ENCODE measurements around the gene BIN1.
"Not testable (repeated sequence)": the region's sequence is repeated elsewhere in the genome, so short reads cannot be mapped to it uniquely, and the experiment has no call there.

BIN1 gene

DNA sequence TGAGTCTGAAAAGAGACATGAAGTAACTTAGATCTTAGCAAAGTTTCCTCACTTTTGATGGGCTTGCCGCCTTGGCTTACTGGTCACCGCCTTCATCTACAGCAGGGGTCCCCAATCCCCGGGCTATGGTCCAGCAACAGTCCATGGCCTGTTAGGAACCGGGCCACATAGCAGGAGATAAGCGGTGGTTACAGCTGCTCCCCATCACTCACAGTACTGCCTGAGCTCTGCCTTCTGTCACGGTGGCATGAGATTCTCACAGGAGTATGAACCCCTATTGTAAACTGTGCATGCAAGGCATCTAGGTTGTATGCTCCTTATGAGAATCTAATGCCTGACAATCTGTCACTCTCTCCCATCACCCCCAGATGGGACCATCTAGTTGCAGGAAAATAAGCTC, 72.9 kb downstream of the BIN1 start:
- no peak for DNase-seq (ENCODE audit: low read depth)
- TF ChIP-seq, protein P1, sequence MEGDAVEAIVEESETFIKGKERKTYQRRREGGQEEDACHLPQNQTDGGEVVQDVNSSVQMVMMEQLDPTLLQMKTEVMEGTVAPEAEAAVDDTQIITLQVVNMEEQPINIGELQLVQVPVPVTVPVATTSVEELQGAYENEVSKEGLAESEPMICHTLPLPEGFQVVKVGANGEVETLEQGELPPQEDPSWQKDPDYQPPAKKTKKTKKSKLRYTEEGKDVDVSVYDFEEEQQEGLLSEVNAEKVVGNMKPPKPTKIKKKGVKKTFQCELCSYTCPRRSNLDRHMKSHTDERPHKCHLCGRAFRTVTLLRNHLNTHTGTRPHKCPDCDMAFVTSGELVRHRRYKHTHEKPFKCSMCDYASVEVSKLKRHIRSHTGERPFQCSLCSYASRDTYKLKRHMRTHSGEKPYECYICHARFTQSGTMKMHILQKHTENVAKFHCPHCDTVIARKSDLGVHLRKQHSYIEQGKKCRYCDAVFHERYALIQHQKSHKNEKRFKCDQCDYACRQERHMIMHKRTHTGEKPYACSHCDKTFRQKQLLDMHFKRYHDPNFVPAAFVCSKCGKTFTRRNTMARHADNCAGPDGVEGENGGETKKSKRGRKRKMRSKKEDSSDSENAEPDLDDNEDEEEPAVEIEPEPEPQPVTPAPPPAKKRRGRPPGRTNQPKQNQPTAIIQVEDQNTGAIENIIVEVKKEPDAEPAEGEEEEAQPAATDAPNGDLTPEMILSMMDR (IDR thresholded peaks at IDR 0.05; ENCODE audit: control insufficient read depth, insufficient read depth, low read depth, low read length, missing control alignments) = no peak
- no peak overlapping the region for H3K4me3 ChIP-seq (ENCODE audit: control insufficient read depth, low read depth, low read length)

DNA sequence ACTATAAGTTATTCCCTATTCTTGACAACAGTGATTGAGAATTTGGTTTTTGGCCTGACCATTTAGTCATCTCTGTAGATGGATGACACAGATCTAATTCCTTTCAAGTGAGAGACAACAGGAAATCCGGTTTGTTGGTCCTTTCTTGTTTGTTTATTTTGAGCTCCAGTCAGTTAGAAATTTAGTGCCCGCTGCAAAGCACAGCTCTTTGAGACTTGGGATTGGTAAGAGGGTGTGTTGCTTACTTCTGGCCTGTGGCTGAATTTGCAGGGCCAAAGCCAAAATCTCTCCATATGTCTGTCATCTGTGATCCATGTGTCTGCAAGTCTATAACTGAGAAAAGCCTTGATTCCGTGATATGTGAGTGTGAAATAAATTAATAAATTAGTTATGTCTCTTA, 74.3 kb downstream of the BIN1 start:
- no peak for DNase-seq (ENCODE audit: low read depth)
- TF ChIP-seq, protein P1 (IDR thresholded peaks at IDR 0.05; ENCODE audit: control insufficient read depth, insufficient read depth, low read depth, low read length, missing control alignments) = no peak
- no peak overlapping the region for H3K4me3 ChIP-seq (ENCODE audit: control insufficient read depth, low read depth, low read length)

DNA sequence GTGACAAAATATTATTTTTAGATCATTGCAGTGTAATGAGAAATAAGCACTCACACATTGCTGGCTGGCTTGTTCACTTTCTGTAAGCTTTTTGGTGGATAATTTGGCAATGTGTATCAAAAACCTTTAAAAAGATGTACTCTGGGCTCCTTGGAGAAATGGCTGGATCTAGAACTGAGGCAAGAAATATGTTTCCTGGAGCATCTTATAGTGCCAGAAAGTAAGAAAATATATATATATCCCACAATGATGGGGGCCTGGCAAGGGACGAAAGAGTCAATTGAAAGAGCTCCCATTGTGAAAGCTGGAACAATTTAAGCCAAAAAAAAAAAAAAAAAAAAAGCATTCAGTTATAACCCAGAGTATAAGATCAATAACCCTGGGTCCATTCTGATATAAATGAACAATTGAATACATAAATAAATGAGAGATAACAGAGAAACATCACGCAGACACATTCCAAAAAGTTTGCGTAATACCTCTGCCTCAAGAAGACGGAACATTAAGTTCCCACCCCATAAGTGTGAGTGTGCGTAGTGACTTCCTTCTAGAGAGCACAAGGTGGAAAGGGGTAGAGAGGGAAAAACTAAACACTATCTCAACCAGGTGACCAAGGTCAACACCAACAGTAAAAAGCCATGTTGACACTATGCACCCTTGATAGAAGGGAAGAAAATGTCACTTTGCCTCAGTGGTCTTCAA, 77.5 kb downstream of the BIN1 start:
- H3K4me3 ChIP-seq (ENCODE audit: control insufficient read depth, low read depth, low read length) = no peak overlapping the region
- DNase-seq (ENCODE audit: low read depth) = no peak

DNA sequence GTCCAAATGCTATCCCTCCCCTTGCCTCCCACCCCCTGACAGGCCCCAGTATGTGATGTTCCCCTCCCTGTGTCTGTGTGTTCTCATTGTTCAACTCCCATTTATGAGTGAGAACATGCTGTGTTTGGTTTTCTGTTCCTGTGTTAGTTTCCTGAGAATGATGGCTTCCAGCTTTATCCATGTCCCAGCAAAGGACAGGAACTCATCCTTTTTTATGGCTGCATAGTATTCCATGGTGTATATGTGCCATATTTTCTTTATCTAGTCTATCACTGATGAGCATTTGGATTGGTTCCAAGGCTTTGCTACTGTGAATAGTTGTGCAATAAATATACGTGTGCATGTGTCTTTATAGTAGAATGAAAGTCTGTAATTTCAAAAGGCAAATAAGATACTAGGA, 78.2 kb downstream of the BIN1 start:
- H3K4me3 ChIP-seq (ENCODE audit: control insufficient read depth, low read depth, low read length); DNase-seq (ENCODE audit: low read depth): not testable (repeated sequence)

More for the DNA sequence above, 77.5 kb downstream of the BIN1 start:
- TF ChIP-seq, protein P1 (IDR thresholded peaks at IDR 0.05; ENCODE audit: control insufficient read depth, insufficient read depth, low read depth, low read length, missing control alignments) = no peak

DNA sequence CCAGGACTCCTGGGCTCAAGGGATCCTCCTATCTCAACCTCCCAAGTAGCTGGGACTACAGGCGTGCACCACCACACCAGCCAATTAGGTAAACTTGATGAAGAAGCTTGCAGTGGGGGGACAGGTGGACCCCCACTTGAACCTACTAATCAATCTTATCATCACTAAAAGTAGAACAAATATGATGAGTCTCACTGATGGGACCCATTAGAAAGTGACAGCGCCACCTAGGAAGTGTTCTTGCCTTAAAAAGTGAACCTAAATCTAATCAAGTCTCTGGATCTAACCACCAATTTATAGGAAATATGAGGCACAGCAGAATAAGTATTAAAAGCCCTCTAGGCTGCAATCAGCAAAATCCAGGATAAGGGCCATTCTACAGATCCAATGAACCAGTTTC, 79.2 kb downstream of the BIN1 start:
- TF ChIP-seq, protein P1 (IDR thresholded peaks at IDR 0.05; ENCODE audit: control insufficient read depth, insufficient read depth, low read depth, low read length, missing control alignments) = no peak
- DNase-seq (ENCODE audit: low read depth) = no peak
- no peak overlapping the region for H3K4me3 ChIP-seq (ENCODE audit: control insufficient read depth, low read depth, low read length)

DNA sequence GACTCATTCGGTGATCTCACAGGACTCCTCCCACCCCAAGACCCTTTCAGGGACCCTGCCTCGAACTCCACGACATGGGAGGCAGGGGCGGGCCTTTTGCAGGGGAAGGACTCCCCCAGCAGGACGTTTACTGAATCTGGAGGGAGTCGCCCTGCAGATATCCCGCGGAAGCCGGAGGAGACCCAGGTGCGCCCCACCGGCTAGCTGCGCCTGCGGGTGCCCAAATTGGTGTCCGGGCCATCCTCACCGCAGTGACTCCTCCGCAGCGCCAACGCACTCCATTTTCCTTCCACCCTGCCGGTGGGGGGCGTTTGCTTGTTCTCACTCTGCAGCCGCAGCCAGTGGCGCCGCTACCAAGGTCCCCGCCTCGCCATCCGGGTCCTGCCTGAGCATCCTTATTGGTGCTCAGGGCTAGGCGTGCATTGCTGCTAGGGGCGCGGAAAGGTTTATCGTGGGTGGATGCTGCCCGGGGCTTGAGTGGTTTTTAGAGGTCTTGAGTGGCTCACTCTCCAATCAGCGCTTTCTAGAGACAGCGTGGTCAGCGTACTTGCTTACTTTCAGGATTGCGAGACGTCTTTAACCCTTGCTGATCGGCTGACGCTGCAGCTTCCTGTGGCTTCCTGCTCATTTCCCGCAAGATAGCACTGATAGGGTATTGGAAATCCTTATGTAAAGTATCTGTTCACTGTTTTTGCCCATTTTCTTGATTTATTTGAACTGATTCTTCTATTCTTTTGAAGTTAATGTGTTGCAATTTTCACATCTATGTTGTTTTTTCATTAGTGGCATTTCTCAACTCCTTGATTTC, 81.4 kb downstream of the BIN1 start:
- DNase-seq (ENCODE audit: low read depth) = peak; percentile 32
- peak overlapping the region; percentile 54 for H3K4me3 ChIP-seq (ENCODE audit: control insufficient read depth, low read depth, low read length)

More for the DNA sequence above, 81.4 kb downstream of the BIN1 start:
- TF ChIP-seq, protein P1 (IDR thresholded peaks at IDR 0.05; ENCODE audit: control insufficient read depth, insufficient read depth, low read depth, low read length, missing control alignments) = peak; percentile 38
